ENCODE data around the gene KRTAP10-12.

Gene KRTAP10-12

DNA sequence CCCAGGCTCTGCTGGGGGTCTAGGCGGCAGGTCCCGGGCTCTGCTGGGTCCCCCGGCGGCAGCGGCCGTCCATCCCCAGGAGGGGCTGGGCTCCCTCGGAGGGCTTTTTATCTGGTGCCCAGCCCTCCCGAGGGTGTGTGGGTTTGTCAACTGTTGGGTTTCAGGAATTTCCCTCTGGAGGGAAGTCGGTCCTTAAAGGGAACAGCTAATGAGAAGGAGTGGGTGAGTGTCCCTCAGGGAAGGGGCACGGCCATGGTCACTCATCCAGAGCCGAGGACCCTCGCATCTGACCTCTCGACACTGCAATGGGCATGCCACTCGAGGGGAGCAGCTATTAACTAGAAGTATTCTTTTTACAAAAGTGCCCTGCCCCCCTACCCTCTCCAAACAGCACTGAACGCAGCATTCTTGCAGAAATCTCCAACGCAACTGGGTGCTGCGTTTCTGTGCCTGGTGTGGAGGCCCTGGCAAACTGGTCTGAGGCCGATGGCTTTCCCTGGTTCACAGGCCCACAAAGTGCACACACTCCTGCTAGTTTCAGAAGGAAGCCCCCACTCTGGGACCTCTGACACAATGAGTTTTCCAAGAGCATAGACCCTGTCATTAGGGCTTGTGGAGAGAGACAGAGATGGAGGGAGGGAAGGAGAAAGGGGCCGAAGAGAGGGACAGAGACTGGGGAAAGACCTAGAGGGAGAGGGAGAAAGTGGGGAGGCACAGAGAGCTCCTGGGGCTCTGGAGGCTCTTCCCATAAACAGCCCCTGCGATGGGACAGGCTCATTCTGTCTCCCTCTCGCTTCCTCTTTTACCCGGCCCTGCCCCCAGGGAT, 15.4 kb downstream of the KRTAP10-12 start:
- no peak for DNase-seq

DNA sequence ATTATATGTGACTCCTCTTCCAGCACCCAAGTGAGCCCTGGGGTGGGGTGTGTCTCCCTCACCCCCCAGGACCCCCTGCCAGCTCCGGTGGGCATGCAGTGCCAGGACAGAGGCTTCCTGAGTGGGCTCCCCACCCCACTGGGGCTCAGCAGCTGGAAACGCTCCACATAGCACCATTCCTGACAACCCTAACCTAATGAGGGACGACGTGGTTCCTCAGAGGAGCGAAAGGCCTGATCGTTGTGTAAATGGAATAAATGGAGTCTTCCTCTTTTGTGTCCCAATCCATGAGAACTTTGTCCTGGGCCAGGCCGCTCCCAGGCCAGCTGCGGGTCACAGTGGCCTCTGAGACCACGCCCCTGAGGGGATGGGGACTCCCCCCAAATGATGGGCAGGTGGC, 16.2 kb downstream of the KRTAP10-12 start:
- DNase-seq: no peak

DNA sequence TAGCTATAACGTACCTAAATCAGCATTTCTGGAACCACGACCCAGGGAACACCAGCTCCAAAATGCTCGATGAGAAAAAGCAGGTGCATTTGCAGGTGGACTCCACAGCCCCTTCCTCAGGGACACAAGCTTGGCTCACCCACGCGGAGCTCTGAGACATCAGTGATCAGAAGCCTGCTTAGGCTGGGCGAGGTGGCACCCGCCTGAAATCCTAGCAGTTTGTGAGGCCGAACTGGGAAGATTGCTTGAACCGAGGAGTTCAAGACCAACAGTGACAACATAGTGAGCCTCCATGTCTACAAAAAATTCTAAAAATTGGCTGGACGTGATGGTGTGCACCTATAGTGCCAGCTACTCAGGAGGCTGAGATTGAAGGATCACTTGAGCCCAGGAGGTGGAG, 16.9 kb downstream of the KRTAP10-12 start:
- DNase-seq: no peak

DNA sequence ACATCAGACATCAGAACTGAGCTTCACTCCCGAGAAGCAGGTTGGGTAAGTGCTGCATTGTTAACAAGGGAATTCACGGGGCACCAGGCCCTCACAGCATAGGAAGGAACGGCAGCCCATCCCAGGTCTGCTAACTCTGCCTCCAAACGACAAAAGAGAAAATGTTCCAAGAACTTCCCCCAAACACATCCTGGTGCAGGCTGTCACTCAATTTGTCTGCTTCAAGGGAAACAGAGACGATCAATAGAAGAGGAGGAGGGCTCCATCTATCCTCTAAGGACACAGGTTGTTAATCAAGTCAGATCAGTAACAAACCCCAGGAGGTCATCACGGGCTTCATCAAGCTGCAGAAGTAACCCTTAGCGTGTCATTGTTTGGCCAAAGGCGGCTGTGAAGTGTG, 17.9 kb downstream of the KRTAP10-12 start:
- DNase-seq: no peak

DNA sequence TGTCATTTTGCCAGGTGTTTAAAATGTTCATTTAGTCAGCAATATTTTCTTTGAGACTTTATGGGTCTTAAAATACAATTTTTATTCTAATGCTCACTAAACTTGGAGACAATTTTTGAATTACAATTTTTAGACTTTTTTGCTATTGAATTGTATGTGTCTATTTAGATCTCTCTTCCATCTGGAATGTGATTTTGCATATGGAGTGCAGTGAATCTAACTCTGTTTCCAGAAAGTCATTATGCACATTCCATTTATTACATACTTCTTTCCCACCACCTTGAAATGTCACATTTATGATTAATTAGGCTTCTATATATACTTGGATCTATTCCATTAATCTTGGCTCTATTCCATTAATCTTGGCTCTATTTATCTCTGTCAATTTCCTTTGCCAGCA, 20.0 kb downstream of the KRTAP10-12 start:
- DNase-seq: no peak

DNA sequence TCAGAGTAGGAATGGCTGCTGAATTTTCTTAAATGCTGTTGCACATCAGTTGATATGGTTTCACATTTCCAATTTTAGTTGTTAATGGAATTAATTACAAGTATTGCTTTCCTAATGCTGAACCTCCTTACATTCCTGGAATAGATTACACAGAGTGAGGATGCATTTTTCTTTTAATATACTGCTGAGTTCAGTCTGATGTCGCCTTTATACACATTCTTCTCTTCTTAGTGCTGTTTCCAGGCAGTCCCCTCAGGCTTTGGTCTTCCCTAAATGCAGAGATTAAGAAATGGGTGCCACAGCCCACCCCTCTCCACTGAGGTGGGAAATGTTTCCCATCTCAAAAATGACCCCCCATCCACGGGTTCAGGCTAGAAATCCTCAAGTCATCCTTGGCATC, 21.1 kb downstream of the KRTAP10-12 start:
- DNase-seq: no peak

DNA sequence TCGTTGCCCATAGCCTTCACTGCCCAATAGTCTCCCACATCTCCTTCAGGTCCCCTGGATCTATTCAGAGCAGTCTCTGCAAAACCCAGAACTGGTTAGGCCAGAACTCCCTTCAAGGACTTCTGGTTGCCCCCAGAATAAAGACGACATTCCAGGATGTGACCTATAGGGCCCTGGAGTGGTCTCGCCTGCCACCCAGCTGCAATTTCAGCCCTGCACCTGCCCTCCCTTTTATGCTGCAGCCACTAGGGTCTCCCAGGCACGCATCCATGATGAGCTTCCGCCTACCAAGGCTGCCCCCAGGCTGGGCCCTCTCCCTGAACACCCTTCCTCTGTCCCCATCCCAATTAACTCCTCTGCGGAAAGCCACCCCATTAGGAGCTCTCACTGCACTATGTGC, 21.6 kb downstream of the KRTAP10-12 start:
- DNase-seq: no peak

DNA sequence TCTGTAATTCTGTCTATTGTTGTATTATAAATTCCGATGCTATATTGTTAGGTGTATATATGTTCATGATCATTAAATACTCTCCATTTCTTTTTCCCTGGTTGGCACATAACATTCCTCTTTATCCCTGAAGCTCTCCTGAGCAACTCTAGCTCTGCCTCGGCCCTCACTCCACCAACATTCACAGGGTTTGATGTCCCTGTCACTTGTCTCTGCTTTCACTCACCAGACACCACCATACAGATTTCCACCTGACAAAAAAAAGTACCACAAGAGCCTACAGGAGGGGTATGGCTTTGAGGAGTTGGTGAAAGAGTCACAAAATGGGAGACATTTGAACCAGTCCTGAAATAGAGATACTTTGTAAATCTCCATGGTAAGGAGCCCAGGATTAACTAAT, 23.2 kb downstream of the KRTAP10-12 start:
- no peak for DNase-seq

DNA sequence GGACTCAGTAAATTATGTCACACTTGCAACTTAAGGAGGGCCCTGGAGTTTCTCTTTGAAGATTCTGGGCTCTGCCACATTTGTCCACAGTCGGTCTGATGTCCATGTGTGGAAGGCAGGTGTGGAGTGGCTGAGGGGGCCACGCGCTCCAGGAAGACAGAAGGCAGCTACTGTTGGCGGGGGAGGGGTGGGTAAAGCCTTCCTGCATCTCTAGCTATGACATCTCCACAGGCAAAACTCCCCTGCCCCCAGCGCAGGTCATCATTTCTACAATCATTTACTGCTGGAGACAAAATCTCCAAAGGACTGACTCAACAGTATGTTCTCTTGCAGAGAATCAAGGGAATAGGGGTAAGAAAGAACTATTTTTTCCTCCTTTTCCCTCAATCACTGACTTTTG, 25.8 kb downstream of the KRTAP10-12 start:
- DNase-seq: no peak

DNA sequence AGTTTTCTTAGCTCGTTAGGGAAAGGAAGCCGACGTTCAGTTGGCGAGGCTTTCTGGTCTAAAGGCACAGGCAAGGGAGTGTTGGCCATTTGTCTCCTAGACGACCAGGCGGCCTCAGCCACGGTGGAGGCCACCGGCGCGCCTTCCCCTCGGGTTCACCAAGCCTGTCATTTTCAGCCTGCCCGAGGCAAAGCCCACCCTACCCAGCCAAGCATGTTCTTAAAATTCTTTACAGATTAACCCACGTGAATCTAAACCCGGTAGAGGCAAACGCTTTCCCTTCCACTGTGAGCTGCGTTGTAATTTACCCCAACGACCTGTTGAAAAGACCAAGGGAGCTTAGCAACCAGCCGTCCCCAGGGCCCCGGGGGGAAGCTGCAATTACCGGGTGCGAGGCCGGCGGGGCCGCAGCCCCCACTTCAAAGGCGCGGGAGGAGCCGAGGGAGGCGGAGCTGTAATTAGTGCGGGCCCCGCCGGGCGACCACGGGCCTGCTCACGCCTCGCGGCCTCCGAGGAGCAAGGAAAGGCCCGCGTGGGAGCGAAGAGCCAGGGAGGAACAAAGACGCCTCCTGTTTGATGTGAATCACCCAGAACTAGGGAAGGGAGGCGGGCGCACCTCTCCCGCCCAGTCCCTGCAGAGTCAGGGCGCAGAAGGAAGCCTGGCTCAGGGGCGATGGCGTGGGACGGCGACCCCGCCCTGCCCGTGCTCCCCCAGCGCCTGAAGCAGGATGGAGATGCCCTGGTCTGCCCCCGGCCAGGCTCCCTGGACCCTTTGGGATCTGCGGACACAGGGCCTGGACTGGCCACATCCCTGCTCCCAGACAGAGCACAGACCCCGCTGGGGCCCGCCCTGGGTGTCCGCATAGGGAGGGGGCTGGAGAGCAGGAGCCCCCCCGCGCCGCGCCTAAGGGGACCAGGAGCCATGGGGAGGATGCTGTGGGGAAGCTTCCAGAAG, 26.5 kb downstream of the KRTAP10-12 start:
- DNase-seq: no peak

DNA sequence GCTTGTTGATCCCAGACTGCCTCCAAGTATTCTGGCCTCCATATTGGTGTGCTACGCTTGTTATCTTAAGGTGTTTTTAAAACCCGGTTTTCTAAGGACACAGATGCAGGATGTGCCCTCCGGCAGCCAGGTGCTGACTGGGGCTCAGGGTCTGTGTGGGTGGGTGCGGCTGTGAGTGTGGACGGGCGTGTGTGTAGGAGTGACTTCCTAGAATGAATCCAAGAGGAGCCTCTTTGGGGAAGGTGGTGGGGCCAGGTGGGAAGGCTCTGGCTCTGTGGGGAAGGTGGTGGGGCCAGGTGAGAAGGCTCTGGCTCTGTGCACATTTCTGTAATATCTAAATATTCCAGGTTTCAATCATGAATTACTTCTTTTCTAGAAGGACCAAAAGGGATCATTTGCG, 27.2 kb downstream of the KRTAP10-12 start:
- no peak for DNase-seq

DNA sequence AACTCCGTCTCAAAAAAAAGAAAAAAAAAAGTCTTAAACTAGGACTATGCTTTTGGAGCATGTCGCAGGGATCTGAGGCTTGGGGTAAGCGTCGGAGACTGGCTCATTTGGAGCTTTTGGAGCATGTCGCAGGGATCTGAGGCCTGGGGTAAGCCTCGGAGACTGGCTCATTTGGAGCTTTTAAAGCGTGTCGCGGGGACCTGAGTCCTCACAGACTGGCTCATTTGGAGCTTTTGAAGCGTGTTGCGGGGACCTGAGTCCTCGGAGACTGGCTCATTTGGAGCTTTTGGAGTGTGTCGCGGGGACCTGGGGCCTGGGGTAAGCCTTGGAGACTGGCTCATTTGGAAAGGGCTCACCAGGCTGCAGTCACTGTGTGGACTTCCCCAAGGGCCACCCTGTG, 28.0 kb downstream of the KRTAP10-12 start:
- no peak for DNase-seq

DNA sequence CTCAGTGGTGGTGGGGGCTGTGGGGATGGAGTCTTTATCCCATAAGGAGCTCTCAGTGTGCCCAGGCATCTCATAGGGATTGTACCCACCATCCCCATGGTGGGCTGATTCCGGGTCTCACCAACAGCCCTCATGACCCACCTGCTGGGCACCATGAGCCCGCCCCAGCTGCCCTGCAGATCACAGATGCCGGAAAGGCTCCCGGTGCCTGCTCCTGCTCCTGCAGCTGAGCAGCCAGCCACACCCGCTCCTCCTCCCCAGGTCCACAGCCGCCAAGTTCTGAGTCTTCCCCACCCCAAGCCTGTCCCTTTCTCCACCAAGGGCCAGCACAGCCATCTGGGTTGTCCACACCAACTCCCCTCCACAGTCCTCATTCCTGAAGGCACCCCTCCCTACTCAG, 29.9 kb downstream of the KRTAP10-12 start:
- no peak for DNase-seq

DNA sequence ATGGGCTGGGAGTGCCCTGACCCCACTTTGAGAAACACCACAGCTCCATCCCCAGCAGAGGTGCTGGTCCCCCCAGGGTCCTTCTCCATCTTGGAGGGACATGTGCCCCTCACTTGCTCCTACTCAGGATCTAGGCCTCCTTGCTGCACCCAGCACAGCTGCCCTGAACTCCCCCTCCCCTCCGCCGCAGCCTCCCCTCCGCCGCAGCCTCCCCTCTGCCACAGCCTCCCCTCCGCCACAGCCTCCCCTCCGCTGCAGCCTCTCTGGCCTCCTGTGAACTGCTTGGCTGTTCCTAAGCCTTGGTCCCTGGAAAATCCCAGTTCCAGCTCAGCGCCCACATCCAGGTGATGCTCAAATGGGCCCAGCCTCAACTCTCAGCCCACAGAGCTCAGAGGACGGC, 30.3 kb downstream of the KRTAP10-12 start:
- no peak for DNase-seq

DNA sequence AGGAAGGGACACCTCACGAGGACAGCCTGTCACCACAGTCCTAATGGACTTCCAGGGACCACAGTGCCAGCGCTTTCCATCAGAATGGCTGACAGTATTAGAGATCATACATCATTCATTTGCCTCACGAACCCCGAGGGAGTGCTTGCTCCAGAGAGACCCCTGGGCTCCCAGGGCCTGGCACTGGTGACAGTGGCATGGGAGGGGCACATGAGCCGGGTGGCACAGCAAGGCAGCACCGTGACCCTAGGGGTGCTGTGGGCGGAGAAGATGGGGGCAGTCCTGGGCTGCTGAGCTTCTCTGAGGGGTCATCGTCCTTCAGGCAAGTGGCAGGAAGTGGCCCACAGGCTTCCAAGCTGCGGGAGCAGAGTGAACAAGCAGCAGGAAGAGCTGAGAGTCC, 30.8 kb downstream of the KRTAP10-12 start:
- DNase-seq: no peak

DNA sequence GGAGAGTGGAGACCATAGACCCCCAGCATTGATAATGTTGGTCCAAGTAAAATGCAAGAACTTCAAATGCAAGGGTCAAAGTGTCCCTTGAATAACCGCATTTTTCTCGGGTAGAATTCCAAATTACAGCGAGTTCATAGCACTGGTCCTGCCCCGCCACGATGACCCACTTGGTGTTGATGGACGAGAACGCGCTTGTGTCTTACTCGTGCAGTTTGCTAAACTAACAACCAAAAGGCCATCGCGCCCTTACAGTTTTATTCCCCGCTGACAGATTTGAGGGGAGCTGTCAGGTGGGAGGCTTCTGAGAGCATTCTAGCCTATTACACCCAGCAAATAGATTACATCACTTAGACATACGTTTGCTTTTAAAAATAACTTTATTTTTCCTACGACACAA, 31.7 kb downstream of the KRTAP10-12 start:
- no peak for DNase-seq

DNA sequence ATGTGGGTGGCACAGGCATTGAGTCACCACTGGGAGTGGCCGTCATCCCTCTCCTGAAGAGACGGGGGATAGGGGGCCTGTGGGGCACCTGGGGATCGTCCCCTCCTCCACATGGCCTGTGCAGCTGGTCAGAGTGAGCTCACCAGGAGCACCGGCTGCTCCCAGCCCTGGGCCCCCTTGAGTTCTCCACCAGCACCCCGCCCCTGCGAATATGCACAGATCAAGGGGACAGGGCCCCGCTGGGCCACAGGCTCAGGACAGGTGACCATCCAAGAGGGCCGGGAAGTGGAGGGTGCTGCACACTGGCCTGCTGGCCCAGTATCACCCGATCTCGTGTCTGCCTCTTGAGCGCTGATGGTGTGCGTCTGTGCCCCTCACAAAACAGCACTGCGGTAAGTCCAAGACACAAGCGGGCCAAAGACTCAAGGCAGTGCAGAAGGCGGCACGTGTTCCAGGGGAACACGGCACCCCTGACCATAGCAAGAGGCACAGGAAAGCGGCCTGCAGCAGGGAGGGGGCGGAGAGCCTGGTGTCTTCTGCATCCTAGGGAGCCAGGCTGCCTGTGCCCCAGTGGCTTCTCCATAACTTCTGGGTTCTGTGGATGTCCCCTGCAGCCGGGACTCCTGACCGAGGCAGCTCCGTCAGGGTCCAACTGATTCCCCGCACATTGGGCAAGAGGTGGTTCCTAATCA, 32.5 kb downstream of the KRTAP10-12 start:
- no peak for DNase-seq

DNA sequence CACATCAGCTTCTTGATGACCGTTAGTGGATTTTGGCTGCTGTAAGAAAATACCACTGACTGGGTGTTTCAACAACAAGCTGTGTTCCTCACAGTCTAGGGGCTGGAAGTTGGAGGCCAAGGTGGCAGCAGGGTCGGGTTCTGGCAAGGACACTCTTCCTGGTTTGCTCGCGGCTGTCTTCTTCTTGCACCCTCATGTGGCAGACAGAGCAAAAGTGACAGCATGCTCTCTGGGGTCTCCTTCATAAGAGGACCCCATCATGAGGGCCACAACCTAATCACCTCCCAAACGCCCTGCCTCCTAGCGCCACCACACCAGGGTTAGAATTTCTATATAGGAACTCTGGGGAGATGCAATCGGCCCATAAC, 33.0 kb downstream of the KRTAP10-12 start:
- DNase-seq: no peak

DNA sequence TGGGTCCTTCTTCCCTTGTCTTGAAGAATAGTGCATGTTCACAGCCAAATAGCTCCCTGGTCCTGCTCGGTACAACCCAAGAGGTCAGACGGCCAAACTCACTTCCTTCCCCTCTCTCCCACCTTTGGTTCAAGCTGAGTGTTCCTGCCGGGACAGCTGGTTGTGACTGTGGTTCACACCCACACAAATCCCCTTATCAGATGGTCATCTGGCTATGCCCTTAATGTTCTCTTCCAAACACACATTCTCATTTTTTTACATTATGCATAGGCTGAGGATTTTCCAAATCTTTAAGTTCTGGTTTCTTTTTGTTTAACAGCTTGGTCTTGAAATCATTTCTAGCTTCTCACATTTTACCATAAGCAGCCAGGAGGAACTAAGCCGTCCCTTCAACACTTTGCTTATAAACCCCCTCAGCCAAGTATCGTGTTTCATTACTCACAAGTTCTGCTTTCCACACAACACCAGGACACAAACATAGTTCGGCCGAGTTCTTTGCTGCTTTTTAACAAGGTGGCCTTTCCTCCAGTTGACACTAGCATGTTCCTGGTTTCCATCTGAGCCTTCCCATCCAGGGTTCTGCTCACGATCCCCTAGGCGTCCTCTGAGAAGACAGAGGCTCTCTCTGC, 34.1 kb downstream of the KRTAP10-12 start:
- no peak for DNase-seq

DNA sequence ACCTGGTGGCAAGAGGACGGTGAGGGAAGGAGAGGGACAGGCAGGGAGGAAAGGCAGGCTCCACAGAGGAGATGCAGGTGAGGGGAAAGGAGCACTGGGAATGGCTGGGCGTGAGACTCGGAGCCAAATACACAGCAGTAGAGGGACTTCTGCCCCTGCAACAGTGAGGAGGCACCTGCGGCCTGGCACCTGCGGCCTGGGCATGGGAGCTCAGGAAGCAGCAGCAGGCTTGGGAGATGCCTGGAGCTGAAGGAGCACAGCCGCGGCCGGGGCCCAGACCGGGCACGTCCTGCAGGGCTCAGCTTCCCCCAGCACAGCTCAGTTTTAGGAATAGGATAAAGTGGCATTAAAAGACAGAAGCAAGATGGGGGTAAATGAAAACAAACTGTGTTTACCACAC, 35.3 kb downstream of the KRTAP10-12 start:
- no peak for DNase-seq

DNA sequence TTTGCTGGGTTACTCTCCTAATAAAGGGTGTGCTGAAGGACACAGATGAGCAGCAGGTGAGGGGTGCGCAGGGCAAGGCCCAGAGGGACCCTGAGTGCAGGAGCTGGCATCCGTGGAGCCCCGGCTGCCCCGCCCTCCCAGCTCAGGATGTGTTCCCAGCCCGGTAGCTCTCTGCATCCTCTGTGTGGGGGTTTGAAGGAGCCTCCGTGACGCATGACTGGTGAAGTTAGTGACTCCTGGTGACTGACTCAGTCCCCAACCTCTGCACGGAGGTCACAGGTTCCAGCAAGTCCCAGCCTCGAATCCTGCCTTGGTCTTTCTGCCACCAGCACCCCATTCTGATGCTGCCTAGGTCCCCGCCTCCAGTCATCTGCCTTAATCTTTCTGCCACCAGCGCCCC, 36.0 kb downstream of the KRTAP10-12 start:
- no peak for DNase-seq

DNA sequence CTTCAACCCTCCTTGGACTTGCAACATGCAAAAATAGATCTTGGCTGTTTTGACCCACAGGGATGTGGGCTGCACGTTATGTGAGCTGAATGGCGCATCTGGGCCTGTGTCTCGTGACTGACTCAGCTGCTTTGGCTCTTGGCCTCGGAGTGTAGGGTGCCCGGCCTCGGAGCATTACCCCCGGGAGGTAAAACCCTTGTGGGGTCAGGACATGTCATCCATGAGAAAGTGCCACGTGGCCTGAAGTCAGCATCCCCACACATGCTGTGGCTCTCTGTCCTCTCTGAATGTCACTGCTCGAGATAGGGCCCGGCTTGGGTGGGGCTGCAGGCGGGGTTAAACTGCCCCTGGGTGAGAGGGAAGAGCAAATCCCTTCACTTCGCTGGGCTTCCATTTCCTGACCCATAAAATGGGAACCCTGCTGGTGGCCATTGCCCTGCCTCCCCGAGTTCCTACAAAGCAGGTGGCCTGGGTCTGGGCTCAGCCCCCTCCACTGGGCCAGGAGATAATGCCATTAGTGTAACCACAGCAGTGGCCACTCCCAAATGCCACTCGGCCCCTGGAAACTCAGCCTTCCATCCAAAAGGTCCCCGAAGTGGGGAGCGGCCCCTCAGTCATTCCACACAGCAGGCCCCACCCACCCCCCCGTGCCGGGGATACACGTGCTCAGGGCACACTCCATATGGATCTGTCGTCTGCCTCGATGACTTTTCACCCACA, 37.2 kb downstream of the KRTAP10-12 start:
- no peak for DNase-seq
